Endothelial cell of umbilical vein (primary cell): ENCODE measurements around the gene ZDHHC7.

Source experiments
- EZH2 ChIP-seq: IDR thresholded peaks from 2 replicates; pipeline ENCODE4 v1.6.1; 2012; ENCODE audit warnings: borderline replicate concordance, low read depth, mild to moderate bottlenecking, moderate library complexity, low read length, inconsistent platforms; ENCODE audit not compliant: severe bottlenecking
- JUN ChIP-seq: IDR thresholded peaks from 2 replicates; pipeline ENCODE4 v1.6.1; 2011; ENCODE audit warnings: borderline replicate concordance, low read depth; ENCODE audit not compliant: insufficient read length, insufficient read depth
- POLR2A ChIP-seq: IDR thresholded peaks from 2 replicates; pipeline ENCODE4 v1.6.1; 2012; ENCODE audit warnings: low read depth, mild to moderate bottlenecking, control low read depth, low read length
- TF ChIP-seq, protein P1 (sequence below), 2 donors: IDR thresholded peaks; 1 replicate in 1 of 2; 2 replicates in 1 of 2; pipeline ENCODE4 v1.5.1; 2011; ENCODE audit warnings: low read length in 2 of 2, mild to moderate bottlenecking in 2 of 2, moderate library complexity in 2 of 2, control low read depth in 1 of 2, inconsistent platforms in 1 of 2, low read depth in 1 of 2; ENCODE audit not compliant: insufficient read depth in 1 of 2; ENCODE audit errors: extremely low read depth in 1 of 2

- no peak for TF ChIP-seq POLR2A
- TF ChIP-seq, protein P1, sequence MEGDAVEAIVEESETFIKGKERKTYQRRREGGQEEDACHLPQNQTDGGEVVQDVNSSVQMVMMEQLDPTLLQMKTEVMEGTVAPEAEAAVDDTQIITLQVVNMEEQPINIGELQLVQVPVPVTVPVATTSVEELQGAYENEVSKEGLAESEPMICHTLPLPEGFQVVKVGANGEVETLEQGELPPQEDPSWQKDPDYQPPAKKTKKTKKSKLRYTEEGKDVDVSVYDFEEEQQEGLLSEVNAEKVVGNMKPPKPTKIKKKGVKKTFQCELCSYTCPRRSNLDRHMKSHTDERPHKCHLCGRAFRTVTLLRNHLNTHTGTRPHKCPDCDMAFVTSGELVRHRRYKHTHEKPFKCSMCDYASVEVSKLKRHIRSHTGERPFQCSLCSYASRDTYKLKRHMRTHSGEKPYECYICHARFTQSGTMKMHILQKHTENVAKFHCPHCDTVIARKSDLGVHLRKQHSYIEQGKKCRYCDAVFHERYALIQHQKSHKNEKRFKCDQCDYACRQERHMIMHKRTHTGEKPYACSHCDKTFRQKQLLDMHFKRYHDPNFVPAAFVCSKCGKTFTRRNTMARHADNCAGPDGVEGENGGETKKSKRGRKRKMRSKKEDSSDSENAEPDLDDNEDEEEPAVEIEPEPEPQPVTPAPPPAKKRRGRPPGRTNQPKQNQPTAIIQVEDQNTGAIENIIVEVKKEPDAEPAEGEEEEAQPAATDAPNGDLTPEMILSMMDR (IDR thresholded peaks at IDR 0.05; ENCODE audit: extremely low read depth in 1 of 2, insufficient read depth in 1 of 2, low read depth in 1 of 2, low read length in 2 of 2): no peak
- TF ChIP-seq EZH2: no peak
- TF ChIP-seq JUN: no peak
Observed at GRCh38 chr16:84973776-84974523, 37.4 kb downstream of the ZDHHC7 start.
